AG04449 (cell line): Measurements from ENCODE around the gene PDGFC.

Experiments used
- CTCF ChIA-PET: fragments of 350-600 bp; formaldehyde crosslinking; extraction: SDS; loops from one replicate; lab custom pipeline; 2021; ENCODE audit warnings: antibody characterized with exemption; lab: Yijun Ruan, JAX
- POLR2A ChIA-PET: fragments of 400-600, 350-600 bp; formaldehyde crosslinking; extraction: SDS; loops from one replicate; lab custom pipeline; 2020; ENCODE audit warnings: antibody characterized with exemption, inconsistent platforms; lab: Yijun Ruan, JAX
- DNase-seq: peaks from one replicate; pipeline ENCODE4 v3.0.0-alpha.2; 2010; ENCODE audit warnings: low read depth, low spot score
- H3K4me3 ChIP-seq: 2 replicates; pipeline ENCODE4 v1.5.1; 2011; ENCODE audit warnings: low read depth, mild to moderate bottlenecking, control low read depth, low read length
- TF ChIP-seq, protein P1 (sequence below): IDR thresholded peaks from one replicate; pipeline ENCODE4 v1.5.1; 2011; ENCODE audit warnings: mild to moderate bottlenecking, moderate library complexity, low read length, control low read depth, inconsistent platforms; ENCODE audit not compliant: insufficient read depth; ENCODE audit errors: missing control alignments

The PDGFC gene

DNA sequence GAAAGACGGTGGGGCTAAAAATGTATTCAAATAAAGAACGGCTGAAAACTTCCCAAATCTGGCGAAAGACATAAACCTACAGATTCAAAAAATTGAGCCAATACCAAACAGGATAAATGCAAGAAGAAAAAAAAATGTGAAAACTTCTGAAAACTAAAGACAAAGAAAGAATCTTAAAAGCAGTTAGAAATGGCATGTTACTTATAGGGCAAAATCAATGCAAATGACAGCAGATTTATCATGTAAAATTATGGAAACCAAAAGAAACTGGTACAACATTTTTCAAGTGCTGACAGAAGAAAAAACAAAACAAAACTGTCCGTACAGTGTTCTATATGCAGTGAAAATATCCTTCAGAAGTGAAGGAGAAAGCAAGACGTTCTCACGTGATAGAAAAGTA, 239.0 kb downstream of the PDGFC start:
- TF ChIP-seq, protein P1, sequence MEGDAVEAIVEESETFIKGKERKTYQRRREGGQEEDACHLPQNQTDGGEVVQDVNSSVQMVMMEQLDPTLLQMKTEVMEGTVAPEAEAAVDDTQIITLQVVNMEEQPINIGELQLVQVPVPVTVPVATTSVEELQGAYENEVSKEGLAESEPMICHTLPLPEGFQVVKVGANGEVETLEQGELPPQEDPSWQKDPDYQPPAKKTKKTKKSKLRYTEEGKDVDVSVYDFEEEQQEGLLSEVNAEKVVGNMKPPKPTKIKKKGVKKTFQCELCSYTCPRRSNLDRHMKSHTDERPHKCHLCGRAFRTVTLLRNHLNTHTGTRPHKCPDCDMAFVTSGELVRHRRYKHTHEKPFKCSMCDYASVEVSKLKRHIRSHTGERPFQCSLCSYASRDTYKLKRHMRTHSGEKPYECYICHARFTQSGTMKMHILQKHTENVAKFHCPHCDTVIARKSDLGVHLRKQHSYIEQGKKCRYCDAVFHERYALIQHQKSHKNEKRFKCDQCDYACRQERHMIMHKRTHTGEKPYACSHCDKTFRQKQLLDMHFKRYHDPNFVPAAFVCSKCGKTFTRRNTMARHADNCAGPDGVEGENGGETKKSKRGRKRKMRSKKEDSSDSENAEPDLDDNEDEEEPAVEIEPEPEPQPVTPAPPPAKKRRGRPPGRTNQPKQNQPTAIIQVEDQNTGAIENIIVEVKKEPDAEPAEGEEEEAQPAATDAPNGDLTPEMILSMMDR: no peak
- POLR2A ChIA-PET: no interaction called here

DNA sequence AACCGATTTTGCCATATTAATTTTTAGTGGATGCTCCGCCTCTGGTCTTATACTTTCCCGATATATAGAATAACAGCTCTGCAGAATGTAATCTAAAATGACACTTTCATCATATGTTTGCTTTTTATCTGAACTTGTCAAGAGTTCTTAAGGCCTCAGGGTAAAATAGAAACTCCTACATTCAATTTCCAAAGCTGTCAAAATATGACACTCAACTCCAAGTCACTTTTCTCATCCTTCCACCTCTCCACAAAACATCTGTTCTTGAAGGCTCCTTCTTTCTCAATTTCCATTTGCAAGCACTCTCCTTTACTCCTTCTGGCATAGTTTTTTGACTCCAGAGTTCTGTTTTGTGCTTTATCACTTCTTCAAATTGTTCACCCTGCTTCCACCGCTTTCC, 242.2 kb downstream of the PDGFC start:
- H3K4me3 ChIP-seq: no peak overlapping the region
- TF ChIP-seq, protein P1: no peak
- POLR2A ChIA-PET: no interaction called here
- no peak for DNase-seq
- CTCF ChIA-PET: no interaction called here

More for the DNA sequence above, 239.0 kb downstream of the PDGFC start:
- H3K4me3 ChIP-seq: no peak overlapping the region
- CTCF ChIA-PET: no interaction called here
- no peak for DNase-seq

DNA sequence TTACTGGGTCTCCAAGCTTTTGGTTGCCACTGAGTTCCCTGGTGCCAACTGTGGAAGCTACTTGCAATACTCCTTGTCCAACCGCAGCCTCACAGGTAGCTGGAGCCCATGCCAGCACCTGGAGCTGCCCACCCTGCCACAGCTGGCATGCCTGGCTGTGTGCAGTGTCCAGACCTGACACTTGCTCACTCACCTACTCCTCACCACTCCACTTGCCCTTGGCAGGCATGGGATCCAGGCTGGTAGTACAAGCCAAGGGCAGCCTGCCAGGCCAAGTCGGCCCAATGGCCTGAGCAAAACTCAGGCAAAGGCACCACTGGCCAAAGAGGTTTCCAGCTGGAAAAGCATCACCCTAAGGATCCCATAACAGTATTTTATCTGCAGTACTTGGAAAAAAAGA, 246.3 kb downstream of the PDGFC start:
- ChIA-PET CTCF (no interaction called here), POLR2A (no interaction called here)
- DNase-seq: no peak
- no peak overlapping the region for H3K4me3 ChIP-seq
- TF ChIP-seq, protein P1: no peak

DNA sequence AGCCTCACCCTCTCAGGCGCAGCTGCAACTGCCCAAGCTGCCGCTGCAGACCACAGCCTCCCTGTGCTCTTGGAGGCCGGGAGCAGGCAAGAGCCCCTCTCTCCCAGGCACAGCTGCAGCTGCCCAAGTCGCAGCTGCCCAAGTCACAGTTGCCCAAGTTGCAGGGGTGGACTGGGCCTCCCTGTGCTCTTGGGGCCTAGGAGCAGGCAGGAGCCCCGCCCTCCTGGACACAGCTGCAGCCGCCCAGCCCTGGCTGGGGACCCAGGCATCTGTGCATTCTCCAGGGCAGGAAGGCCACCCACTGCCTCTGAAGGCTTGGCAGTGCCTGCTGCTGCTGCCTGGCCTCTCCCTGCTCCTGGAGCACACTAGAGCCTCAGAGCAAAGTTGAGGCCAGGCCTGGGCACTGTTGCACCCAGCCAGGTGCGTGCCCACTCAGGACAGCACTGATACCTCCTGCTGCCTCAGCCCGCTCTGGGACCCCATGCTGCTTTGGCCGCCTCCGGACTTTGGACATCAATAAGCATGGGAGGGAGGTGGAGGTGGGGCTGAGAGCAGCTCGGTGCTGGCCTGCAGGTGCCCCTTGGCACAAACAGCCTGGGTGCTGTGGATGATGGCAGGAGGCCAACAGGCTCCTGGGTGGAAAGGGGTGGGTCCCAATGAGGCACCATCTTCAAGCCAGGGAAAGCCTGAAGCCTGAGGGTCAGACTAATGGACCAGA, 247.5 kb downstream of the PDGFC start:
- POLR2A ChIA-PET: no interaction called here
- TF ChIP-seq, protein P1: no peak
- no peak for DNase-seq
- no peak overlapping the region for H3K4me3 ChIP-seq
- CTCF ChIA-PET: no interaction called here

DNA sequence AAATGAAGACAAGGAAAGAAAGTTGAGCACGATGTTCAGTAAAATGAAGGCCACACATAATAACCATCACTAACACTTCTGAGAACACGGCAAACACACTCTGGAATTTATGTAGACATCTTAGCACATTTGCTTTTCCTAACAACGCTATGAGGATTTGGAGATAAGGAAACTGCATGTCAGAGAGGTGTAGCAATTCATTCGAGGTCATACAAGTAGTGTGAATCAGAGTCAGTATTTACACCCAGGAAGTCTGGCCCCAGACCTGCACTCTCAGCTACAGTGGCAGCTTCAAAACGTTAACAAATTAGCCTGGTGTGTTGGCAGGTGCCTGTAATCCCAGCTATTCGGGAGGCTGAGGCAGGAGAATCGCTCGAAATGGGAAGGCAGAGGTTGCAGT, 253.4 kb downstream of the PDGFC start:
- POLR2A ChIA-PET: no interaction called here
- no peak for DNase-seq

DNA sequence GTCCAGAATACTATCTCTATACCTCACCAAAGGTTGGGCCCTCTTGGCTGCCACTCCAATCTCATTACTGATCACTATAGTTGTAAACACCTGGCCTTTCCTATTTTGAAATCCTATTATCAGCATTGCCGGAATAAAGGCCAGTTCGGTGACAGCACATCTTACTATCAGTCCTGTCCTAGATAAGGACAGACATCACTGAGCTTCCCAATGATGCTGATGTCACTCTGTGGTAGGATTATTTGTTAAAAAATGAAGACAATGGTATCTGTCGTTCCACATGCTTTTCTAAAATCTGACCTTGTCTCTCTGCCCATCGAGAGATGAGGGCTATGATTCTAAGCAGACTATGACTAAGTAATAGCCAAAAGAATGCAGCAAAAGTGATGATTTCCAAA, 260.4 kb downstream of the PDGFC start:
- no peak for DNase-seq
- H3K4me3 ChIP-seq: no peak overlapping the region
- TF ChIP-seq, protein P1: no peak
- POLR2A ChIA-PET: no interaction called here
- CTCF ChIA-PET: no interaction called here

More for the DNA sequence above, 253.4 kb downstream of the PDGFC start:
- CTCF ChIA-PET: no interaction called here
- TF ChIP-seq, protein P1: no peak
- no peak overlapping the region for H3K4me3 ChIP-seq
